GM23338 (cell line): ENCODE measurements around the gene SORCS2. TPM values are rescaled to one million over a fixed set of nuclear protein-coding genes. Genes with fewer than 3 reads are reported as not detected.

Experiments
- ATAC-seq: fragments of 200-7000 bp; cut with Tn5 transposase; 3 replicates; pipeline ENCODE4 v1.9.1; 2020
- DNase-seq: peaks from one replicate; pipeline ENCODE4 v3.0.0-alpha.2; 2015; ENCODE audit warnings: low spot score
- H2AFZ ChIP-seq: fragments of 200-600 bp; sonication (generic); 2 replicates; pipeline ENCODE4 v1.8.0; 2016; ENCODE audit warnings: antibody characterized with exemption, mild to moderate bottlenecking, moderate library complexity
- H3F3A ChIP-seq: fragments of 200-600 bp; sonication (generic); replicated peaks from 2 replicates; pipeline ENCODE4 v1.8.0; 2017; ENCODE audit warnings: antibody characterized with exemption, mixed run types, low read depth
- H3K27ac ChIP-seq: fragments of 200-600 bp; sonication (generic); 2 replicates; pipeline ENCODE4 v1.6.1; 2016; ENCODE audit warnings: low read depth
- H3K27me3 ChIP-seq: fragments of 200-600 bp; sonication (generic); 2 replicates; pipeline ENCODE4 v1.8.0; 2016; ENCODE audit warnings: mild to moderate bottlenecking, mixed run types, moderate library complexity; ENCODE audit not compliant: insufficient read depth
- H3K36me3 ChIP-seq: fragments of 200-600 bp; sonication (generic); 2 replicates; pipeline ENCODE4 v1.8.0; 2016; ENCODE audit warnings: mild to moderate bottlenecking; ENCODE audit not compliant: insufficient read depth
- H3K4me1 ChIP-seq: fragments of 200-600 bp; sonication (generic); 2 replicates; pipeline ENCODE4 v1.8.0; 2016; ENCODE audit warnings: mild to moderate bottlenecking, moderate library complexity; ENCODE audit not compliant: insufficient read depth
- H3K4me2 ChIP-seq: fragments of 200-600 bp; sonication (generic); 2 replicates; pipeline ENCODE4 v1.7.1; 2017; ENCODE audit warnings: mixed run types
- H3K4me3 ChIP-seq: fragments of 200-600 bp; sonication (generic); 2 replicates; pipeline ENCODE4 v1.6.1; 2016; ENCODE audit warnings: mixed run types
- H3K79me2 ChIP-seq: fragments of 200-600 bp; sonication (generic); replicated peaks from 2 replicates; pipeline ENCODE4 v1.8.0; 2017; ENCODE audit warnings: mild to moderate bottlenecking; ENCODE audit not compliant: insufficient read depth
- H3K9me2 ChIP-seq: fragments of 200-600 bp; sonication (generic); 2 replicates; pipeline ENCODE4 v1.8.0; 2017; ENCODE audit not compliant: insufficient read depth
- H4K20me1 ChIP-seq: fragments of 200-600 bp; sonication (generic); replicated peaks from 2 replicates; pipeline ENCODE4 v1.8.0; 2017; ENCODE audit warnings: mild to moderate bottlenecking; ENCODE audit not compliant: insufficient read depth
- H3K27ac Mint-ChIP-seq: 2 replicates; pipeline ENCODE4 v1.8.0; 2020; ENCODE audit warnings: inconsistent platforms, mild to moderate bottlenecking, moderate library complexity, mixed read lengths
- H3K27me3 Mint-ChIP-seq: 3 replicates; pipeline ENCODE4 v1.8.0; 2022; ENCODE audit warnings: low read depth, mild to moderate bottlenecking, moderate library complexity, mixed read lengths, inconsistent platforms; ENCODE audit not compliant: insufficient read depth, poor library complexity
- H3K36me3 Mint-ChIP-seq: 3 replicates; pipeline ENCODE4 v1.8.0; 2021; ENCODE audit warnings: low read depth, mild to moderate bottlenecking, inconsistent platforms, moderate library complexity, mixed read lengths
- H3K4me1 Mint-ChIP-seq: 3 replicates; pipeline ENCODE4 v1.8.0; 2020; ENCODE audit warnings: mild to moderate bottlenecking, inconsistent platforms, mixed read lengths
- H3K4me3 Mint-ChIP-seq: 3 replicates; pipeline ENCODE4 v1.8.0; 2021; ENCODE audit warnings: moderate library complexity, mild to moderate bottlenecking, inconsistent platforms, mixed read lengths
- H3K9me3 Mint-ChIP-seq: 3 replicates; pipeline ENCODE4 v1.8.0; 2020; ENCODE audit warnings: moderate library complexity, mild to moderate bottlenecking, inconsistent platforms, mixed read lengths
- CREB1 ChIP-seq: fragments of 250-450 bp; sonication (Bioruptor Pico); IDR thresholded peaks from 2 replicates; pipeline ENCODE4 v1.5.0; 2020; ENCODE audit warnings: low read depth, mild to moderate bottlenecking, moderate library complexity
- CTCF ChIP-seq, 2 experiments: fragments of 200-600 bp in 1 of 2; sonication (generic) in 1 of 2; conservative IDR thresholded peaks; 2 replicates each; pipeline versions ENCODE4 v1.5.1 to v1.6.1; 2016 to 2017; ENCODE audit warnings: antibody characterized with exemption in 2 of 2, low read depth in 2 of 2, mild to moderate bottlenecking in 2 of 2, moderate library complexity in 1 of 2
- ETS1 ChIP-seq: IDR thresholded peaks from 2 replicates; pipeline ENCODE4 v1.6.1; 2016; ENCODE audit warnings: antibody characterized with exemption
- EZH2 ChIP-seq: fragments of 200-600 bp; sonication (generic); IDR thresholded peaks from one replicate; pipeline ENCODE4 v1.8.0; 2017; ENCODE audit warnings: antibody characterized with exemption, mild to moderate bottlenecking, low read depth; ENCODE audit not compliant: unreplicated experiment
- EZH2phosphoT487 ChIP-seq: fragments of 200-600 bp; sonication (generic); IDR thresholded peaks from one replicate; pipeline ENCODE4 v1.8.1; 2018; ENCODE audit warnings: antibody characterized with exemption; ENCODE audit not compliant: unreplicated experiment
- JUNB ChIP-seq: IDR thresholded peaks from one replicate; pipeline ENCODE4 v1.6.1; 2016; ENCODE audit warnings: antibody characterized with exemption; ENCODE audit not compliant: unreplicated experiment
- NANOG ChIP-seq: IDR thresholded peaks from 2 replicates; pipeline ENCODE4 v1.6.1; 2016; ENCODE audit warnings: antibody characterized with exemption, borderline replicate concordance
- POLR2AphosphoS5 ChIP-seq: IDR thresholded peaks from 2 replicates; pipeline ENCODE4 v1.6.1; 2016; ENCODE audit warnings: antibody characterized with exemption, low read depth
- REST ChIP-seq: IDR thresholded peaks from one replicate; pipeline ENCODE4 v1.6.1; 2018; ENCODE audit warnings: antibody characterized with exemption; ENCODE audit not compliant: unreplicated experiment
- STAT1 ChIP-seq: IDR thresholded peaks from one replicate; pipeline ENCODE4 v1.6.1; 2016; ENCODE audit warnings: antibody characterized with exemption; ENCODE audit not compliant: unreplicated experiment
- ZNF114 ChIP-seq: fragments of 250-450 bp; sonication (Bioruptor Pico); IDR thresholded peaks from 2 replicates; pipeline ENCODE4 v1.5.0; 2020; ENCODE audit warnings: mild to moderate bottlenecking, moderate library complexity
- ZNF331 ChIP-seq: fragments of 250-450 bp; sonication (Bioruptor Pico); IDR thresholded peaks from 2 replicates; pipeline ENCODE4 v1.5.0; 2020; ENCODE audit warnings: low read depth, mild to moderate bottlenecking, moderate library complexity
- ZNF462 ChIP-seq: fragments of 250-450 bp; sonication (Bioruptor Pico); IDR thresholded peaks from 2 replicates; pipeline ENCODE4 v1.5.0; 2020; ENCODE audit warnings: mild to moderate bottlenecking, moderate library complexity
- polyA plus RNA-seq: library from polyadenylated mRNA; unstranded; fragments of >200 nt; fragmentation: Nextera tagmentation; extraction: Ambion mirVana; gene quantifications from 2 replicates; pipeline ENCODE4 v1.2.1, GENCODE V29; 2016
- total RNA-seq: library from RNA; depleted of rRNA; stranded (reverse); fragments of >200 nt; shearing (Covaris generic); gene quantifications from 2 replicates; pipeline ENCODE4 v1.2.3, GENCODE V29; 2014

SORCS2 gene
- total and polyA plus RNA-seq, 2 experiments from 2014 or later: 0.47 to 2.4 TPM

GRCh38 chr4:7156328-7156727 lies 36.0 kb upstream of the SORCS2 start:
- H2AFZ ChIP-seq: no peak overlapping the region; the same call in 1 of the 2 replicates

More at GRCh38 chr4:7156328-7156727, 36.0 kb upstream of the SORCS2 start:
- Mint-ChIP-seq H3K27me3 (peaks cover 15% of the 10 kb centered on the region), H3K36me3 (no peaks in the 10 kb centered on the region), H3K27ac (no peak overlapping the region), H3K9me3 (no peaks in the 10 kb centered on the region), H3K4me3 (no peak overlapping the region), H3K4me1 (peaks cover 3% of the 10 kb centered on the region; the same call in 2 of the 3 replicates)
- Histone ChIP-seq H3K4me1 (no peaks in the 10 kb centered on the region), H3K27me3 (no peaks in the 10 kb centered on the region), H3K4me3 (no peak overlapping the region), H3K9me2 (no peaks in the 10 kb centered on the region), H3K27ac (no peak overlapping the region), H3K4me2 (no peak overlapping the region), H3K79me2 (no peaks in the 10 kb centered on the region), H3F3A (no peaks in the 10 kb centered on the region), H3K36me3 (no peaks in the 10 kb centered on the region), H4K20me1 (no peaks in the 10 kb centered on the region)
- TF ChIP-seq REST (no peak), CTCF (conservative IDR thresholded peaks at IDR 0.05; ENCODE audit: low read depth in 2 of 2) (no peak), NANOG (no peak), EZH2 (no peak), EZH2phosphoT487 (no peak), POLR2AphosphoS5 (no peak), CREB1 (CRISPR knock-in tag) (no peak), STAT1 (no peak), ZNF114 (no peak), JUNB (no peak), ZNF462 (CRISPR knock-in tag) (no peak), ETS1 (no peak), ZNF331 (no peak)
- ATAC-seq: no peak
- no peak for DNase-seq
